Astrocyte of the spinal cord (primary cell): Measurements from ENCODE around the gene ANKS1B.

Experiments
- DNase-seq: peaks from one replicate; pipeline ENCODE4 v3.0.0; 2011; ENCODE audit warnings: low read depth, low spot score
- H3K4me3 ChIP-seq: 2 replicates; pipeline ENCODE4 v1.5.1; 2011; ENCODE audit warnings: low read depth, mild to moderate bottlenecking, low read length, moderate library complexity
- CTCF ChIP-seq: IDR thresholded peaks from 2 replicates; pipeline ENCODE4 v1.5.1; 2012; ENCODE audit warnings: low read depth, mild to moderate bottlenecking, low read length, inconsistent platforms
- in situ Hi-C: cut with HindIII; loops from 2 replicates; pipeline ENCODE4 v1.10.0; 2017; ENCODE audit warnings: low sequenced_read_pairs

The ANKS1B gene

GRCh38 chr12:99529966-99530365, 454.8 kb downstream of the ANKS1B start:
- peak; percentile 69 for DNase-seq
- in situ Hi-C loops: no loop called here
- no peak for TF ChIP-seq CTCF
- H3K4me3 ChIP-seq: no peak overlapping the region

- in situ Hi-C loops: no loop called here
- no peak overlapping the region for H3K4me3 ChIP-seq
- no peak for TF ChIP-seq CTCF
- DNase-seq: no peak
Measured at GRCh38 chr12:99528478-99528877, 456.3 kb downstream of the ANKS1B start.

GRCh38 chr12:99523853-99524252, 460.9 kb downstream of the ANKS1B start:
- H3K4me3 ChIP-seq: no peak overlapping the region
- no peak for DNase-seq
- in situ Hi-C loops: no loop called here
- TF ChIP-seq CTCF: no peak

GRCh38 chr12:99522456-99522855, 462.3 kb downstream of the ANKS1B start:
- in situ Hi-C loops: no loop called here
- no peak overlapping the region for H3K4me3 ChIP-seq
- no peak for DNase-seq
- TF ChIP-seq CTCF: no peak

- H3K4me3 ChIP-seq: no peak overlapping the region
- in situ Hi-C loops: no loop called here
- no peak for DNase-seq
- no peak for TF ChIP-seq CTCF
Measured at GRCh38 chr12:99521664-99522063, 463.1 kb downstream of the ANKS1B start.

GRCh38 chr12:99513066-99513465, 471.7 kb downstream of the ANKS1B start:
- no peak for TF ChIP-seq CTCF
- DNase-seq: no peak
- no peak overlapping the region for H3K4me3 ChIP-seq
- in situ Hi-C loops: no loop called here

GRCh38 chr12:99505805-99506204, 478.9 kb downstream of the ANKS1B start:
- in situ Hi-C loops: no loop called here

More at GRCh38 chr12:99505805-99506204, 478.9 kb downstream of the ANKS1B start:
- no peak for TF ChIP-seq CTCF
- H3K4me3 ChIP-seq: no peak overlapping the region
- DNase-seq: peak; percentile 52
